Neuronal stem cell (in vitro differentiated cells): ENCODE data around the gene OXCT1.

Source experiments
- DNase-seq: peaks from one replicate; pipeline ENCODE4 v3.0.0-alpha.2; 2013; ENCODE audit warnings: low spot score
- H2AFZ ChIP-seq: one replicate; pipeline ENCODE4 v1.6.1; 2013; ENCODE audit warnings: mild to moderate bottlenecking, low read length, inconsistent platforms
- H2AK5ac ChIP-seq: 2 replicates; pipeline ENCODE4 v1.6.1; 2013; ENCODE audit warnings: low read depth, mild to moderate bottlenecking, inconsistent platforms, low read length, moderate library complexity, mixed read lengths
- H2BK120ac ChIP-seq: 2 replicates; pipeline ENCODE4 v1.6.1; 2013; ENCODE audit warnings: low read depth, mild to moderate bottlenecking, inconsistent platforms, low read length, moderate library complexity, mixed read lengths
- H2BK12ac ChIP-seq: one replicate; pipeline ENCODE4 v1.6.1; 2013; ENCODE audit warnings: low read length, inconsistent platforms
- H2BK15ac ChIP-seq: 2 replicates; pipeline ENCODE4 v1.6.1; 2013; ENCODE audit warnings: mild to moderate bottlenecking, low read length, inconsistent platforms, mixed read lengths
- H2BK5ac ChIP-seq: one replicate; pipeline ENCODE4 v1.6.1; 2013; ENCODE audit warnings: inconsistent platforms, mild to moderate bottlenecking, low read length, moderate library complexity
- H3K14ac ChIP-seq: one replicate; pipeline ENCODE4 v1.6.1; 2013; ENCODE audit warnings: low read length, inconsistent platforms
- H3K18ac ChIP-seq: 2 replicates; pipeline ENCODE4 v1.6.1; 2013; ENCODE audit warnings: low read length, inconsistent platforms
- H3K23ac ChIP-seq: 2 replicates; pipeline ENCODE4 v1.6.1; 2013; ENCODE audit warnings: low read depth, mild to moderate bottlenecking, mixed read lengths, low read length, inconsistent platforms; ENCODE audit not compliant: poor library complexity
- H3K27ac ChIP-seq: replicated peaks from 3 replicates; pipeline ENCODE4 v1.5.1; 2013; ENCODE audit warnings: low read length, inconsistent platforms
- H3K27me3 ChIP-seq, 3 experiments: 2 replicates each; pipeline ENCODE4 v1.6.1; 2013; ENCODE audit warnings: low read length in 3 of 3, mild to moderate bottlenecking in 2 of 3, inconsistent platforms in 1 of 3, low read depth in 1 of 3, mixed read lengths in 1 of 3, moderate library complexity in 1 of 3; ENCODE audit not compliant: control insufficient read depth in 3 of 3, insufficient read depth in 3 of 3
- H3K36me3 ChIP-seq, 2 donors: replicated peaks in 1 of 2; 2 replicates each; pipeline ENCODE4 v1.6.1; 2013; ENCODE audit warnings: low read length in 2 of 2; ENCODE audit not compliant: control insufficient read depth in 2 of 2, insufficient read depth in 2 of 2
- H3K4ac ChIP-seq: 2 replicates; pipeline ENCODE4 v1.6.1; 2013; ENCODE audit warnings: inconsistent platforms, mild to moderate bottlenecking, low read length, moderate library complexity
- H3K4me1 ChIP-seq, 2 donors: 1 replicate in 1 of 2; 2 replicates in 1 of 2; pipeline ENCODE4 v1.6.1; 2013; ENCODE audit warnings: low read length in 2 of 2, low read depth in 1 of 2; ENCODE audit not compliant: control insufficient read depth in 2 of 2, insufficient read depth in 1 of 2
- H3K4me2 ChIP-seq: one replicate; pipeline ENCODE4 v1.6.1; 2013; ENCODE audit warnings: mild to moderate bottlenecking, low read length, inconsistent platforms; ENCODE audit not compliant: insufficient read depth, poor library complexity, severe bottlenecking
- H3K4me3 ChIP-seq, 2 donors: 2 replicates each; pipeline ENCODE4 v1.5.1; 2013; ENCODE audit warnings: low read length in 2 of 2, mild to moderate bottlenecking in 2 of 2, inconsistent platforms in 1 of 2, moderate library complexity in 1 of 2
- H3K79me1 ChIP-seq: one replicate; pipeline ENCODE4 v1.6.1; 2013; ENCODE audit warnings: low read depth, mild to moderate bottlenecking, inconsistent platforms, low read length, moderate library complexity
- H3K9ac ChIP-seq: one replicate; pipeline ENCODE4 v1.6.1; 2013; ENCODE audit warnings: mild to moderate bottlenecking, low read depth, low read length, inconsistent platforms; ENCODE audit not compliant: poor library complexity
- H3K9me3 ChIP-seq, 2 donors: replicated peaks in 1 of 2; 2 replicates each; pipeline versions ENCODE3 to v1.6.1; 2013; ENCODE audit warnings: low read length in 2 of 2, mild to moderate bottlenecking in 2 of 2, inconsistent platforms in 1 of 2, low read depth in 1 of 2, mixed read lengths in 1 of 2, moderate library complexity in 1 of 2; ENCODE audit not compliant: control insufficient read depth in 2 of 2, insufficient read depth in 1 of 2
- H4K8ac ChIP-seq: one replicate; pipeline ENCODE4 v1.6.1; 2013; ENCODE audit warnings: low read depth, mild to moderate bottlenecking, inconsistent platforms, low read length, moderate library complexity
- H4K91ac ChIP-seq: one replicate; pipeline ENCODE4 v1.6.1; 2013; ENCODE audit warnings: low read length, low read depth, mild to moderate bottlenecking, inconsistent platforms; ENCODE audit not compliant: poor library complexity
- WGBS, 2 donors: extraction: QIAGEN DNeasy Blood & Tissue Kit; methylation state at CpG; one replicate each; pipeline ENCODE4 v1.1.7; 2013; ENCODE audit warnings: missing lambda C conversion rate in 2 of 2, mixed read lengths in 1 of 2; ENCODE audit not compliant: insufficient read length in 2 of 2, insufficient replicate concordance in 1 of 2; ENCODE audit errors: extremely low coverage in 2 of 2; 5-methylcytosine and 5-hydroxymethylcytosine counted together

Gene OXCT1

DNA sequence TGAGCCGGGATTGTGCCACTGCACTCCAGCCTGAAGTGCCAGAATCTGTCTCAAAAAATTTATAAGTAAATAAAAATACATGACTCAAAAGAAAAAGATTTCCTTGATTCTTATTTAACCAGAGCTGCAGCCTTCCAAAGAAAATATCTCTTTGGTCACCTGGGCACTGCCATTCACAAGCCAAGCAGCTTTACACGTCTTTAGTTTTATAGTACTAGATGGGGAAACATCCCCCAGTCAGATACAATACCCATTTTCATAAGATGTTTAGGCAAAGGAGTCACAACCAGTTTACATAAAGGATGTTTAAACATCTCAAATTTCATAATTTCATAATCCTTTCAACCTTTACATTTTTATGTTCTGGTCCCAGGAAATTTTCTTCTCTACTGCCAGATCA, 13.7 kb upstream of the OXCT1 start:
- Histone ChIP-seq H3K27me3 (peaks cover 0 to 5% (median 0%) of the 10 kb centered on the region in 3 experiments), H2BK5ac (no peak overlapping the region), H3K9ac (no peak overlapping the region), H4K91ac (no peak overlapping the region), H3K4me3 (no peak overlapping the region), H3K4ac (no peak overlapping the region), H3K4me2 (no peak overlapping the region), H3K36me3 (no peaks in the 10 kb centered on the region), H2BK15ac (no peak overlapping the region), H2AFZ (no peak overlapping the region), H2BK12ac (no peak overlapping the region), H2BK120ac (no peak overlapping the region), H3K18ac (no peak overlapping the region), H3K9me3 (peaks cover 2 to 5% of the 10 kb centered on the region in 2 donors), H2AK5ac (no peak overlapping the region), H3K79me1 (no peaks in the 10 kb centered on the region), H3K27ac (no peak overlapping the region), H4K8ac (no peak overlapping the region), H3K14ac (no peak overlapping the region), H3K4me1 (no peaks in the 10 kb centered on the region), H3K23ac (no peak overlapping the region)
- DNase-seq = no peak
- WGBS, 2 donors = no CpG with 5 or more reads among the region's 2 CpGs

DNA sequence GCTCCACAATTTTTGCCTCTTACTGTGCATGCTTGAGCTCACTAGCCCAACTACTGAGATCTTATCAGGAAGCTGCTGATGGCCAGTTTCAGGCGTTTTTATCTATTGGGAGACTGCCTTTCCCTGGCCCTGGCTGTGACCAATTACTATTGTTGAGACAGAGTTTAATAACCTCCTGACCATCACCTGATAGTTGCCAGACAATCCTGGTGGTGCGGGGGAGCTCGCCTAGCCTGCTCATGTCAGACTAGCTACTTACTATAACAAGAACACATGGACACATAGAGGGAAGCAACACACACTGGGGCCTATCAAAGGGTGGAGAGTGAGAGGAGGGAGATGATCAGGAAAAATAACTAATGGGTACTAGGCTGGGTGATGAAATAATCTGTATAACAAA, 13.0 kb upstream of the OXCT1 start:
- no peak overlapping the region for H3K23ac ChIP-seq
- H3K18ac ChIP-seq = no peak overlapping the region
- no peak overlapping the region for H3K4ac ChIP-seq
- no peak overlapping the region for H2BK120ac ChIP-seq
- no peak overlapping the region for H3K27ac ChIP-seq
- H2AK5ac ChIP-seq = no peak overlapping the region
- H2AFZ ChIP-seq = no peak overlapping the region
- no peak overlapping the region for H2BK12ac ChIP-seq
- H3K36me3 ChIP-seq = no peaks in the 10 kb centered on the region
- H3K4me1 ChIP-seq = no peaks in the 10 kb centered on the region
- no peak overlapping the region for H3K4me3 ChIP-seq
- no peak overlapping the region for H3K9ac ChIP-seq
- H3K9me3 ChIP-seq = peaks cover 2 to 5% of the 10 kb centered on the region in 2 donors
- H3K79me1 ChIP-seq = no peaks in the 10 kb centered on the region
- no peak overlapping the region for H2BK5ac ChIP-seq
- no peak overlapping the region for H3K14ac ChIP-seq
- H2BK15ac ChIP-seq = no peak overlapping the region
- H3K27me3 ChIP-seq = peaks cover 0 to 5% (median 0%) of the 10 kb centered on the region in 3 experiments
- H3K4me2 ChIP-seq = no peak overlapping the region
- DNase-seq = no peak
- no peak overlapping the region for H4K8ac ChIP-seq
- no peak overlapping the region for H4K91ac ChIP-seq
- WGBS, 2 donors = no CpG with 5 or more reads among the region's 3 CpGs

DNA sequence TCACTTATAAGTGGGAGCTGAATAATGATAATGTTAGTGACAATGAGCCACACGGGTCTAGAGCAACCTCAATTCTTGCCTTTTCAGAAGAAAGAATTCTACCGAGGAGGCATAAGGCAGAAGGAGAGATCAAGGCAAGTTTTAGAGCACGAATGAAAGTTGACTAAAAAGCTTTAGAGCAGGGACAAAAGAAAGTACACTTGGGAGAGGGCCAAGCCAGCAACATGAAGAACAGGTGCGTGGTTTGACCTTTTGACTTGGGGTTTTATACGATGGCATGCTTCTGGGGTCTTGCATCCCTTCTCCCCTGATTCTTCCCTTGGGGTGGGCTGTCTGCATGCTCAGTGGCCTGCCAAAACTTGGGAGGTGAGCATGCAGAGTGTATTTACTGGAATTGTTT, 12.5 kb upstream of the OXCT1 start:
- Histone ChIP-seq H3K4me1 (no peaks in the 10 kb centered on the region), H3K4ac (no peak overlapping the region), H3K14ac (no peak overlapping the region), H3K4me3 (no peak overlapping the region), H2BK120ac (no peak overlapping the region), H2BK5ac (no peak overlapping the region), H3K27me3 (peaks cover 0 to under 1% (median 0%) of the 10 kb centered on the region in 3 experiments), H2AFZ (no peak overlapping the region), H4K91ac (no peak overlapping the region), H3K9ac (no peak overlapping the region), H3K4me2 (no peak overlapping the region), H4K8ac (no peak overlapping the region), H3K9me3 (peaks cover 1 to 5% of the 10 kb centered on the region in 2 donors), H3K27ac (no peak overlapping the region), H3K18ac (no peak overlapping the region), H2BK15ac (no peak overlapping the region), H3K36me3 (no peaks in the 10 kb centered on the region), H2AK5ac (no peak overlapping the region), H3K79me1 (no peaks in the 10 kb centered on the region), H3K23ac (no peak overlapping the region), H2BK12ac (no peak overlapping the region)
- no peak for DNase-seq
- no CpG with 5 or more reads among the region's 5 CpGs for WGBS, 2 donors

DNA sequence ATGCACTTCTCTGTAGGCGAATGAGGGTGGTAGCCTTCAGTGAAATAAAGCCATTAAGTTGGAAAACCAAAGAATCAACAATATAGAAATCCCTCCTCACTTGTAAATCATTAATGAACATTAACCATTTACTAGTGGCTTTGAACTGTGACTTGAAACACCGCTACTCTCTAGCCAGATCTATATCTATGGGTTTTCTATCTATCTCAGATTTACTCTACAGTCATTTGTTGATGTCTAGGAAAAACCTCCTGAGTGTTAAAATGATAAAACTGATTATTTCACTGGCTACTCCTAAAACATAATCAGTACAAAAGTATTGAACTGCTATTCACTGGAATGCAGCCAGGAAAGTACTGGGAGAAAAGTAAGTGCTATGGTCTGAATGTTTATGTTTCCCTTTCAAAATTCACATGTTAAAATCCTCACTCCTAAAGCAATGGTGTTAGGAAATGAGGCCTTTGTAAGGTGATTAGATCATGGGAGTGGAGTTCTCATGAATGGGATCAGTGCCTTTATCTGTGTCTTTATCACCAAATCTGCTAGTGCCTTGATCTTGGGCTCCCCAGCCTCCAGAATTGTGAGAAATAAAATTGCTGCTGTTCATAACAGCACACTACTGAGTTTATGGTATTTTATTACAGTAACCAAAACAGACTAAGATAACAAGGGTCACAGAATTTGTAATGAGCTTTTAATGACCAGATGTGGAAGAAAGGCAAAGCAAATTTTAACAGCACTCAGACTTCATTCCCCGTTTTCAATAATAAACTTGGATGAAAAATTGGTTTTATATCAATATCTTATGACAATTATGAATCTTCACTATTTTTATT, 8.6 kb upstream of the OXCT1 start:
- H3K4me2 ChIP-seq = no peak overlapping the region
- peaks cover 0 to 2% (median 0%) of the 10 kb centered on the region in 3 experiments for H3K27me3 ChIP-seq
- no peak overlapping the region for H2BK120ac ChIP-seq
- DNase-seq = no peak
- no peak overlapping the region for H3K14ac ChIP-seq
- no peak overlapping the region for H2AK5ac ChIP-seq
- no peaks in the 10 kb centered on the region for H3K36me3 ChIP-seq
- no peak overlapping the region for H3K23ac ChIP-seq
- H3K9ac ChIP-seq = no peak overlapping the region
- no peak overlapping the region for H2BK12ac ChIP-seq
- H3K4me1 ChIP-seq = no peaks in the 10 kb centered on the region
- no peak overlapping the region for H2AFZ ChIP-seq
- H3K9me3 ChIP-seq = no peaks in the 10 kb centered on the region
- no peak overlapping the region for H2BK15ac ChIP-seq
- H3K18ac ChIP-seq = no peak overlapping the region
- no peaks in the 10 kb centered on the region for H3K79me1 ChIP-seq
- no CpG with 5 or more reads among the region's 3 CpGs for WGBS, 2 donors
- H3K4me3 ChIP-seq = no peak overlapping the region
- no peak overlapping the region for H3K4ac ChIP-seq
- no peak overlapping the region for H4K91ac ChIP-seq
- H2BK5ac ChIP-seq = no peak overlapping the region
- no peak overlapping the region for H4K8ac ChIP-seq
- H3K27ac ChIP-seq = no peak overlapping the region
